K562 (cell line): Measurements from ENCODE around the gene ABCC12. TPM values are rescaled to one million over a fixed set of nuclear protein-coding genes. Genes with fewer than 3 reads are reported as not detected.

Source experiments
- HMGXB4 ChIP-seq: sonication (generic); formaldehyde crosslinking; IDR thresholded peaks from 2 replicates; pipeline ENCODE4 v1.8.1; 2023; ENCODE audit warnings: mild to moderate bottlenecking, missing genetic modification reagents
- HSF4 ChIP-seq: fragments of 250-450 bp; sonication (Bioruptor Pico); IDR thresholded peaks from 2 replicates; pipeline ENCODE4 v2.1.2; 2022; ENCODE audit warnings: mild to moderate bottlenecking, moderate library complexity, borderline replicate concordance
- ID3 ChIP-seq, 2 experiments: fragments of 250-450 bp in 1 of 2; fragments of 450-650 bp in 1 of 2; sonication (Bioruptor Pico) in 1 of 2; IDR thresholded peaks; 2 replicates each; pipeline versions ENCODE4 v1.6.1 to v1.8.0; 2016 to 2021; ENCODE audit warnings: mild to moderate bottlenecking in 2 of 2, moderate library complexity in 2 of 2, missing compliant biosample characterization in 1 of 2, missing genetic modification characterization in 1 of 2
- MCM3 ChIP-seq: fragments of 450-650 bp; IDR thresholded peaks from 2 replicates; pipeline ENCODE4 v1.6.1; 2016
- NFYB ChIP-seq: IDR thresholded peaks from 2 replicates; pipeline ENCODE4 v1.6.1; 2011; ENCODE audit warnings: mild to moderate bottlenecking, moderate library complexity; ENCODE audit not compliant: insufficient read length; ENCODE audit errors: extremely low read depth
- PTBP1 ChIP-seq: fragments of 200-400 bp; formaldehyde crosslinking; IDR thresholded peaks from 2 replicates; pipeline ENCODE4 v1.6.1; 2017; ENCODE audit warnings: low read depth, low read length
- REST ChIP-seq, 2 experiments: fragments of 450-650 bp; formaldehyde crosslinking in 1 of 2; IDR thresholded peaks; 2 replicates each; pipeline versions ENCODE4 v1.4.0 to v1.6.1; 2014 to 2020; ENCODE audit warnings: mild to moderate bottlenecking in 2 of 2, borderline replicate concordance in 1 of 2, low read depth in 1 of 2
- SREBF1 ChIP-seq: fragments of 150-350 bp; IDR thresholded peaks from 2 replicates; pipeline ENCODE4 v1.6.1; 2014; ENCODE audit warnings: antibody characterized with exemption, low read depth, low read length, borderline replicate concordance
- ZMIZ1 ChIP-seq, 2 experiments: fragments of 150-350 bp in 1 of 2; IDR thresholded peaks; 2 replicates each; pipeline ENCODE4 v1.6.1; 2012 to 2016; ENCODE audit warnings: low read depth in 2 of 2, low read length in 2 of 2, mild to moderate bottlenecking in 1 of 2, moderate library complexity in 1 of 2
- ZNF165 ChIP-seq: fragments of 250-450 bp; sonication (Bioruptor Pico); IDR thresholded peaks from 2 replicates; pipeline ENCODE4 v1.4.0; 2020; ENCODE audit warnings: borderline replicate concordance
- ZNF830 ChIP-seq: fragments of 250-450 bp; sonication (Bioruptor Pico); IDR thresholded peaks from 2 replicates; pipeline ENCODE4 v1.5.0; 2021; ENCODE audit warnings: mild to moderate bottlenecking
- polyA plus RNA-seq, 8 experiments: library from polyadenylated mRNA; depleted of rRNA in 4 of 8; stranded (reverse) in 5 of 8; unstranded in 3 of 8; fragments of >200 nt; fragmentation: Nextera tagmentation in 2 of 8; fragmentation: Illumina TruSeq in 1 of 8; extraction: Ambion mirVana in 2 of 8; extraction: Trizol in 1 of 8; gene quantifications; 2 replicates each; pipeline versions ENCODE4 v1.2.1 to v1.2.3, GENCODE V29; 2011 to 2014; ENCODE audit warnings: inconsistent platforms in 1 of 8, missing spikeins in 1 of 8
- total RNA-seq, 7 experiments: library from RNA; depleted of rRNA in 6 of 7; stranded (reverse); fragments of >200 nt in 6 of 7; fragmentation: Illumina TruSeq in 2 of 7; extraction: Trizol in 2 of 7; gene quantifications; 2 replicates each; pipeline versions ENCODE4 v1.2.1 to v1.2.3, GENCODE V29; 2011 to 2021; ENCODE audit warnings: low replicate concordance in 1 of 7

Gene ABCC12
- total and polyA plus RNA-seq, 9 of the 15 experiments (the other 6 are each of a cell fraction or from before 2014, with no cell fraction given), result not detected

- TF ChIP-seq REST (IDR thresholded peaks at IDR 0.05; ENCODE audit: borderline replicate concordance) (no peak), REST (CRISPR knock-in tag; IDR thresholded peaks at IDR 0.05; ENCODE audit: low read depth) (no peak), PTBP1 (no peak), ZNF165 (no peak), HSF4 (CRISPR knock-in tag) (no peak), ZNF830 (CRISPR knock-in tag) (no peak), HMGXB4 (no peak), NFYB (no peak), SREBF1 (no peak), ID3 (CRISPR knock-in tag; IDR thresholded peaks at IDR 0.05) (no peak), ID3 (tag; IDR thresholded peaks at IDR 0.05) (no peak), MCM3 (no peak), ZMIZ1 (IDR thresholded peaks at IDR 0.05; ENCODE audit: low read depth in 2 of 2, low read length in 2 of 2) (no peak)
These were observed 9.7 kb downstream of the ABCC12 start (continued) for GRCh38 chr16:48146131-48146530.
